Glomerular visceral epithelial cell (primary cell): ENCODE results near the gene CACNA1E.

Experiments
- DNase-seq: peaks from one replicate; pipeline ENCODE4 v3.0.0-alpha.2; 2016; ENCODE audit errors: extremely low spot score

CACNA1E gene

DNA sequence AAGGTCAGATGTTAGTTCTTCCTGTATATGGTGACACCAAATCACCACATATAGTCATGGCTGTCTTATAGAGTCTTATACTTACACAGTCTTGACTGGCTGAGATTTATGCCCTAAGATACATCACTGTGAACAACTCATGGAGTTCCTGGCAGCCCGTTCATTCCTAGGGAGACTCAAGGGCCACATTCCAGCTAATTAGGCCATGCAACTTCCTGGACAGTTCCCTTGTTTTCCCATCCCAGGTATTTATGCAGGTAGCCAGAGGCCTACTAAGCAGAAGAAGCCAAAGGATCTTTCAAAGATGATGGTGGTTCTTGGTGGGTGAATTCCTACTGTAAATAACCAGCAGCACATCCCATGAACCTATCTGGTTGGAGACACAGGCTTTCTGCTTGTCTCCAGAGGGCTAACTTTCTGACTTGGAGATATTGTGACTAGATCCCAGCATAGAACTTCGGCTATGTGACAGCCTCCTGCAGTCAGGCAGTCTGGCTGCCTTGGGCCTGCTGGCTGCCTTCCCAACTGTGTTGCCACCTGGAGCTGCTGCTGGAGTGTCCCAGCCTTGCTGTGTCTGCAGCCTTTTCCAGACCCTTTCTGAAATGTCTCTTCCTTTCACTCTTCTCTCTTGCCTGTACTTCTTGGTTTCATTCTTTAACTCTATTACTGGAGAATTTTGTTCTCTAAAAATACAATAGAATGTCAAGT is 283.8 kb downstream of the CACNA1E start:
- DNase-seq = no peak

DNA sequence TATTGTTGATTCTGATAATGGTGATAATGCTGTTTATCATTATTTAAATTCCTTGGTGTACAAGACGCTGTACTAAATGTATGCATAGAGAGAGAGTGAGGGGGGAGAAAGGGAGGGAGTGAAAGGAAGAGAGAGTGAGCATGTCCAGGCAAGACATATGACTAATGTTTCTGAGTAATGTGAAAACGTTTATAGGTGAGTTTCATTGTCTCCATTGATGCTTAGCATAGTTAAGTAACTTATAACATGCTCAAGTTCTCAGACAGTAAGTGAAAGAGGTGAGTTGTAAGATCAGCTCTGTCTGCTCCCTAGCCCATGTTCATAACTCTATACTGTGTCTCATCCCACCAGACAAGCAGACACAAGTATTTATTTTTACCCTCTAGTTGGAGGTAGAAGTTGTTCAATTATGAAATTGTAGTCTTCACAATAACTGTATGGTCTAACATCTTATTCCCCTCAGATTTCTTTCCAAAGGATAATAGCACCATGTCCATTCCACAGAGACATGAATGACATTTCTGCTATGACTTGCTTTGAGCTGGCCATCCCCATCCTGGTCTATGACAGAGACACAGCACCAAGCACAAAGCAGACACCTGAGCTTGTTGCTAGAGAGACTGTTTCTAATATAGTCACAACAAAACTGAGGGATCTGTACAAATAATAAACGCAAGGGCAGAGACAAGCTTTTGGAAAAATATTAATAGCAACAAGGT is 285.1 kb downstream of the CACNA1E start:
- no peak for DNase-seq

DNA sequence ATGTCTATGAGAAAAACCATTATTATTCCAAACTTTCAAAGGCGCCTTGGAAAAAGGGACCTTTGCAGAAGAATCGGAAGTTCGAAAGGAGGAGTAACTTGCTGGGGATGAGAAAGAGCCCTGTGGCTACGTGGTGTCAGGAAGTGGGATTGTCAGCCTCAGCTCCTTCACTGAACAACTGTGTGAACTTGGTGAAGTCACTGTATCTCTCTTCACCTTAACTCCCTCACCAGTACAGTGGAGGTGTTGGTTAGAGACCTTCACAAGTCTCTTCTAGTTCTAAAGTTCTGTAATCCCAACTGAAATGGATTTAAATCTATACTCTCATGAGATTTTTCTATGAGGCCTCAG is 285.6 kb downstream of the CACNA1E start:
- DNase-seq = no peak

DNA sequence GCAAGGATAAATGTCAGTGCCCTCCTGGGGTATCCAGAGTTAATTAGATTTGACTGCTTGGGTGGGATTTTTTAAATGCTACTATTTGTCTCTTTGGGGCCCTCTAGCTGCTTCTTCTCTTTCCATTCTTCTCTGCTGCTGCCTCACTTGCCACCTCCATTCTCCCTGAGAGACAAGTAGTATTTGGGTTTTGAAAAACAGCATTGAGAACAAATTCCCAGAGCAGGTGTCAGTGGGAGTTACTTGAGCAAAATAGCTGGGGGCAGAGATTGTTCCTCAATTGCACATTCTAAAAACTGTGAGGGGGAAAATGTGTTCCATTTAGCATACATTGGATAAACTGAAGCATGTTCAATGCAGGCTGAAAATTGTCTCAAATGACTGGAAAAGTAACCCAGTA is 286.5 kb downstream of the CACNA1E start:
- no peak for DNase-seq

DNA sequence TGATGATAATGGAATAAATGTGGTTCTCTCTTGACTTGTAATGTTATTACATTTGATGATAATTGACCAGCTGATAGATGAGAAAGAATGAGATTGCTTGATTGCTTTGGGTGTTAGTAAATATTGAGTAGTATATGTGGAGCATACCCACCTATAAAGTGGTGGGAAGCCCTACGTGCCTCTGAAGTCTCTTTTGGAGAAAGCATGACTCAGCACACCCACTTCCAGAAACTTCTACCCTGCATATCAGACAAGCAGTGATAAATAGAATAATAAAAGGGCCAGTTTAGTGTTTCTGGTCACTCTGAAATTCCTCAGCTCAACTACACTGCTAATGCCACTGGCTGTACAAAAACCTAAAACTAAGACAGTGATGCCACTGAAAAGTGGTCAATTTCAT is 289.4 kb downstream of the CACNA1E start:
- DNase-seq = no peak

GRCh38 chr1:181776044-181776443 is 292.7 kb downstream of the CACNA1E start:
- DNase-seq = no peak

DNA sequence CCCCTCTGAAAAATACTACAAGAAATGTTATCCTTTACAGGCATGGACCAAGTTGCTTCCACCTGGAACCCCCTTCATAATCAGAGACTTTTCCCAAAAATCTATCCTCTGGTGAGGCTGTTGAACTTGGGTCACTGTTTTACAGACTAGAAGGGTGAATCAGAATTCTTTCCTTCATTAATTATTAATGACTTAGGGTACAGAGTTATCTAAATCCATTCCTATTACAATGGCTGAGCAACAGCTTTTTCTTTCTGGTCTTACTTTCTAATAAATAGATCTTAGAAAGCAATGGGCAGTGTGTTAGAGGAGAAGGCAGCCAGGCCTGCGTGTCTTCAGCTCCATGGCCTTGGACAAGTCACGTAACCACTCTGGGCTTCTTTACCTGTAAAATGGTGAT is 294.0 kb downstream of the CACNA1E start:
- no peak for DNase-seq

- no peak for DNase-seq
These were observed 294.5 kb downstream of the CACNA1E start for GRCh38 chr1:181777812-181778211.

GRCh38 chr1:181778640-181779260 is 295.4 kb downstream of the CACNA1E start:
- no peak for DNase-seq

DNA sequence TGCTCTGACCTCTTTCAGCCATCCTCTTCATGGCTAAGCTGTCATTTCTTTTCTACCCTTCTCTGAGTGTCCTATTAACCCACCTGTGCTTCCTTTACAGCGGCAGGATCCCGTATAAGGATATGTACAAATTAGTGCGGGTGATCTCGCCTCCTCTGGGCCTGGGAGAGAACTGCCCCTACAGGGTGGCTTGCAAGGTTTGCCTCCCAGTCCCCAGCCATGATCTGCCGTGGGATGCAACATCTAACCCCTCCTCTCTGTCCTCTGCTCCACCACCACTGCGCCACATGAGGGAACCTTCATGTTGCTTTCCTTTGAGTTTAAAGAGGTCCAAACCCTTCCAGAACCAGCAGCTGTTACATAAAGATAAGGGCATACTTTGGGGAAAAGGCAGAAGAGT is 296.0 kb downstream of the CACNA1E start:
- no peak for DNase-seq

DNA sequence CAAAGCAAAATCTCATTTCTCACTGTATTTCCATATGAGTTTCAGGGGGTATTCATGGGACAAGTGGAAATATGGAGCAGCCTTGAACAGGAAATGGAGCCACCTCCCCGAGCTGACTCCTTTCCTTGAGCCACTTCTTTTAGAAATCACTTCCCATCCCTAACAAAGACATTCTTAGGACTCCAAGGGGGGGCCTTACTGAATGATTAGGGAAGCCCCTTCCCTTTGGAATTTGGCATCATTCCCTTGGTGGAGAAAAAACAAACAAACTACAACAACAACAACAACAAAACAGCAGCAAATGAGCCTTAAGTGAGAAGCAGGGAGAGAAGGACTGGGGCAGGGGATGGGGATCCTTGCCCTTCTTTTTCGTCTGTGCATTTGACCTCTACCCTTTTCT is 299.9 kb downstream of the CACNA1E start:
- no peak for DNase-seq

GRCh38 chr1:181784039-181784683 is 300.8 kb downstream of the CACNA1E start:
- no peak for DNase-seq

DNA sequence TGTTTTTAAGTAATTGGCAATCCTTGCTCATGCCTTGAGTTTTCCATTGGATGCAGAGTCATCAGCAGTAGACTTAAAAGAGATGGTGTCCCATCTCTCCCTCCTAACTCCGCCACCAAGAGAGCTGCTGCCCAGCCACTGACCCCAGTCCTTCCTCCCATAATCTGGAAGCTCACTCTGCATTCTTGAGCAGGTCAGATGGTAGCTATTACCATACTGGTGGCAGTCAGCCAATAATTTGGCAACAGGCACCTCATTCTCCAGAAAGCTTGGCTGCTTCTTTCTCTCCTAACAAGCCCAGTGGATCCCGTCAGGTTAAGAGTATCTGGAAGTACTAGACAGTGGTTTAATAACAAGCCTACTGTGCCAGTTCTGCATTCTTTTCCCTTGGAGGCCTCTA is 306.1 kb downstream of the CACNA1E start:
- DNase-seq = no peak

- no peak for DNase-seq
These were observed 308.4 kb downstream of the CACNA1E start for GRCh38 chr1:181791721-181792120.

GRCh38 chr1:181793831-181794230 is 310.5 kb downstream of the CACNA1E start:
- no peak for DNase-seq

DNA sequence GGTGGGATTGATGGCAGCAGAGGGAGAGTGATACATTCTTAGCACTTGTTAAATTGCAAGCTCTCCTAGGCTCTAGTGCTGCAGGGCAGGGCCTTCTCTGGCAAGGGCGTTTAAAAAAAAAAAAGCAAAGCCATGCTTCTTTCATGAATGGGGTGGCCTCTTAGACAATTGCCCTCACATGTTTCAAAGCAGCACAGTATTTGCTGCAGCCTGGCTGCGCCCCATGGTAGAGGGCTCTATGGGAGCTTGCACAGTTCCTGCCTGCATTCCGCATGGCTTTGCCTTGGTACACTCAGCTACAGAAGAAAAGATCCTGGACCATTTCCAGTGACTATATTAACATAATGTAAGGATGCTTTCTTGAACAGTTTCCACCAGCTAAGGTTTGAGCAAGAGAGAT is 311.0 kb downstream of the CACNA1E start:
- DNase-seq = no peak

- no peak for DNase-seq
These were observed 315.0 kb downstream of the CACNA1E start for GRCh38 chr1:181798191-181798926.

- DNase-seq = no peak
These were observed 318.3 kb downstream of the CACNA1E start for GRCh38 chr1:181801617-181802016.

GRCh38 chr1:181802466-181802865 is 319.1 kb downstream of the CACNA1E start:
- no peak for DNase-seq

DNA sequence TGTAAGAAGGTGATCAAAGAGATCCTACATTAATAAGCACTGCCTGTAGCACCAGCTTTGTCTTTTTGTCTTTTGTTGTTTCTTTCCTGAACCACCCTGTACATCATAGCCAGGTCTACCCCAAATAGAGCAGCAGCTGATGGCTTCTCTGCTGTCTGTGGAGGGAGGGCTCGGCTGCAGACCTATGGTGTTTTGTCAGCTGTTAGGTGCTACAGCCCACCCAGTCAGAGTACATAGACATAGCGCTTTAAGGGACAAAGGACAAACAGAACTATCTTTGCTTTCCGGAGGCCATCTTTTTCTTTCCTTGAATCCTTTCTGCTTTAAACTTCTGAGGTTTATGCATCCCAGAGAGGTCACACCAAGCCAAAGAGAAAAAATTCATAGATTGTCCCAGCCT is 320.1 kb downstream of the CACNA1E start:
- no peak for DNase-seq

DNA sequence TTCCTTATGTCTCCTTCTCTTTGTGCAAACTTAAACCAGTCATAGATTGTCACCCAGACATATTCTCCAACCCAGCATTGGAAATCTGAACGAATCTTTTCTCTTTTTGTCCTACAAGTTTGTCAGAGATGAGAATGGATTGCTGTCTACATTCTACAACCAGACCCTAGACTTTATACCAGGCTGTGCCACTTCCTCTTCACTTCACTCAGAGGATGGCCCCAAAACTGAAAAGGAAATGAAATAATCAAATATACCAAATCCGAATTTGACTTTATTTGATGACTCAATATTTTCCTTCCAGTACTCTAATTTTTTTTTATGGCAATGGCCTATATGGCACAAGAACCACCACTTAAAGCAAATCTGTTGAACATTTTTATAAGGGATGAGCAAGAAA is 321.7 kb downstream of the CACNA1E start:
- no peak for DNase-seq

- DNase-seq = no peak
These were observed 323.4 kb downstream of the CACNA1E start for GRCh38 chr1:181806746-181807145.
